K562 (cell line): ENCODE measurements around the gene TDO2. TPM values are rescaled to one million over a fixed set of nuclear protein-coding genes. Genes with fewer than 3 reads are reported as not detected.

Experiments used
- ATAC-seq: fragments of 200-7000 bp; cut with Tn5 transposase; 3 replicates; pipeline ENCODE4 v1.9.1; 2020; ENCODE audit warnings: moderate library complexity
- BruUV-seq: library from RNA; stranded (reverse); fragments of 400-500 nt; replicated peaks from 2 replicates; lab custom pipeline; 2021; lab: Mats Ljungman, UMichigan
- CTCF ChIA-PET: fragments of 300-600 bp; formaldehyde crosslinking; extraction: SDS; loops from one replicate; lab custom pipeline; 2021; ENCODE audit warnings: low intra/inter-chr PET ratio; lab: Yijun Ruan, JAX
- POLR2A ChIA-PET: fragments of 300-600, 350-650 bp; sonication (Branson Sonifier 250); formaldehyde crosslinking; extraction: SDS; loops from one replicate; lab custom pipeline; 2021; ENCODE audit warnings: antibody characterized with exemption, inconsistent platforms; lab: Yijun Ruan, JAX
- DNase-seq, 4 experiments: peaks; one replicate each; pipeline versions ENCODE4 v3.0.0 to v3.0.0-alpha.2; 2011 to 2018; ENCODE audit warnings: low spot score in 3 of 4, mixed read lengths in 3 of 4; ENCODE audit errors: extremely low read depth in 1 of 4
- FAIRE-seq: peaks from 2 replicates; lab custom pipeline; 2011; peaks lifted over from hg19 to GRCh38; lab: Jason Lieb, UNC
- H2AFZ ChIP-seq: 2 replicates; pipeline ENCODE4 v1.6.0; 2011; ENCODE audit warnings: low read depth, low read length, control low read depth, inconsistent platforms
- H3K27ac ChIP-seq: fragments of 200-600 bp; 3 replicates; pipeline ENCODE4 v1.8.0; 2011; ENCODE audit warnings: low read depth, mild to moderate bottlenecking, control low read depth, inconsistent platforms, low read length, moderate library complexity, mixed read lengths; ENCODE audit errors: extremely low read depth
- H3K27me3 ChIP-seq, 2 experiments: fragments of 300-600 bp in 1 of 2; 2 replicates in 1 of 2; 3 replicates in 1 of 2; pipeline versions ENCODE4 v1.6.0 to v1.8.0; 2011; ENCODE audit warnings: inconsistent platforms in 2 of 2, low read length in 2 of 2, mild to moderate bottlenecking in 1 of 2, mixed read lengths in 1 of 2, moderate library complexity in 1 of 2; ENCODE audit not compliant: control insufficient read depth in 2 of 2, insufficient read depth in 2 of 2
- H3K36me3 ChIP-seq: fragments of 300-600 bp; 3 replicates; pipeline ENCODE4 v1.8.0; 2011; ENCODE audit warnings: mild to moderate bottlenecking, low read length, inconsistent platforms; ENCODE audit not compliant: control insufficient read depth, insufficient read depth
- H3K4me1 ChIP-seq, 2 experiments: fragments of 200-600 bp in 1 of 2; replicated peaks in 1 of 2; 2 replicates in 1 of 2; 3 replicates in 1 of 2; pipeline versions ENCODE4 v1.5.1 to v1.8.0; 2011; ENCODE audit warnings: inconsistent platforms in 2 of 2, low read length in 2 of 2, mild to moderate bottlenecking in 1 of 2, mixed read lengths in 1 of 2, moderate library complexity in 1 of 2; ENCODE audit not compliant: control insufficient read depth in 2 of 2, insufficient read depth in 2 of 2
- H3K4me2 ChIP-seq: 2 replicates; pipeline ENCODE4 v1.6.1; 2011; ENCODE audit warnings: low read length, control low read depth, inconsistent platforms, mixed read lengths; ENCODE audit not compliant: insufficient read depth
- H3K4me3 ChIP-seq: fragments of 200-600 bp; sonication (generic), shearing (Covaris generic); 2 replicates; pipeline ENCODE4 v1.5.1; 2016; ENCODE audit warnings: control low read depth, inconsistent platforms
- H3K79me2 ChIP-seq: fragments of 200-600 bp; 3 replicates; pipeline ENCODE4 v1.8.0; 2011; ENCODE audit warnings: low read length, inconsistent platforms; ENCODE audit not compliant: control insufficient read depth, insufficient read depth
- H3K9ac ChIP-seq, 2 experiments: 2 replicates each; pipeline versions ENCODE4 v1.6.0 to v1.6.1; 2011; ENCODE audit warnings: low read depth in 2 of 2, low read length in 2 of 2, control low read depth in 1 of 2, inconsistent platforms in 1 of 2, mild to moderate bottlenecking in 1 of 2, mixed read lengths in 1 of 2; ENCODE audit not compliant: insufficient read depth in 1 of 2
- H3K9me1 ChIP-seq: one replicate; pipeline ENCODE4 v1.6.0; 2011; ENCODE audit warnings: inconsistent platforms, mild to moderate bottlenecking, low read length, moderate library complexity; ENCODE audit not compliant: control insufficient read depth, insufficient read depth
- H3K9me3 ChIP-seq: replicated peaks from 2 replicates; pipeline ENCODE4 v1.5.1; 2011; ENCODE audit warnings: low read depth, low read length, inconsistent platforms; ENCODE audit not compliant: control insufficient read depth, insufficient read depth
- H4K20me1 ChIP-seq: replicated peaks from 2 replicates; pipeline ENCODE4 v1.6.1; 2011; ENCODE audit warnings: low read length, inconsistent platforms, mixed read lengths; ENCODE audit not compliant: control insufficient read depth, insufficient read depth
- ATF3 ChIP-seq, 2 experiments: fragments of 450-650 bp in 1 of 2; sonication (generic) in 1 of 2; formaldehyde crosslinking in 1 of 2; IDR thresholded peaks in 1 of 2; conservative IDR thresholded peaks in 1 of 2; 2 replicates each; pipeline versions ENCODE4 v1.6.1 to v1.8.1; 2016 to 2023; ENCODE audit warnings: mild to moderate bottlenecking in 2 of 2, moderate library complexity in 2 of 2, inconsistent platforms in 1 of 2, missing genetic modification reagents in 1 of 2
- CHCHD3 ChIP-seq: fragments of 250-450 bp; sonication (Bioruptor Pico); IDR thresholded peaks from 2 replicates; pipeline ENCODE4 v2.1.2; 2022; ENCODE audit warnings: mild to moderate bottlenecking
- CTCF ChIP-seq, 3 experiments: IDR thresholded peaks in 2 of 3; conservative IDR thresholded peaks in 1 of 3; 2 replicates each; pipeline ENCODE4 v1.5.1; 2011 to 2012; ENCODE audit warnings: low read length in 3 of 3, mild to moderate bottlenecking in 3 of 3, control low read depth in 2 of 3, improper control_type of control experiment in 1 of 3, inconsistent platforms in 1 of 3, low read depth in 1 of 3, mixed read lengths in 1 of 3, moderate library complexity in 1 of 3; ENCODE audit not compliant: insufficient read depth in 2 of 3
- DNMT1 ChIP-seq: fragments of 450-650 bp; IDR thresholded peaks from 2 replicates; pipeline ENCODE4 v1.6.1; 2016; ENCODE audit warnings: antibody characterized with exemption, mild to moderate bottlenecking
- E2F8 ChIP-seq: fragments of 450-650 bp; IDR thresholded peaks from 2 replicates; pipeline ENCODE4 v1.7.1; 2018; ENCODE audit warnings: mild to moderate bottlenecking, low read depth; ENCODE audit not compliant: partially characterized antibody
- ESRRA ChIP-seq: fragments of 450-650 bp; IDR thresholded peaks from 2 replicates; pipeline ENCODE4 v1.6.1; 2014; ENCODE audit warnings: low read depth, mild to moderate bottlenecking, moderate library complexity, borderline replicate concordance
- FOXM1 ChIP-seq, 2 experiments: fragments of 450-650 bp in 1 of 2; sonication (generic) in 1 of 2; formaldehyde crosslinking in 1 of 2; IDR thresholded peaks; 2 replicates each; pipeline versions ENCODE4 v1.6.1 to v1.9.0; 2017 to 2022; ENCODE audit warnings: low read depth in 2 of 2, mild to moderate bottlenecking in 2 of 2, missing genetic modification reagents in 1 of 2, moderate library complexity in 1 of 2
- HOXB6 ChIP-seq: fragments of 250-450 bp; sonication (Bioruptor Pico); IDR thresholded peaks from 2 replicates; pipeline ENCODE4 v1.5.1; 2022; ENCODE audit warnings: mild to moderate bottlenecking, borderline replicate concordance
- MYNN ChIP-seq, 2 experiments: sonication (generic); formaldehyde crosslinking in 1 of 2; IDR thresholded peaks; 2 replicates each; pipeline versions ENCODE4 v1.5.0 to v1.6.1; 2016 to 2020; ENCODE audit warnings: antibody characterized with exemption in 1 of 2, missing genetic modification reagents in 1 of 2
- PTRF ChIP-seq: fragments of 450-650 bp; IDR thresholded peaks from 2 replicates; pipeline ENCODE4 v1.6.1; 2016; ENCODE audit warnings: mild to moderate bottlenecking, missing genetic modification characterization, missing compliant biosample characterization
- RBFOX2 ChIP-seq: fragments of 200-400 bp; formaldehyde crosslinking; IDR thresholded peaks from 2 replicates; pipeline ENCODE4 v1.6.1; 2017; ENCODE audit warnings: low read depth, mild to moderate bottlenecking, low read length, moderate library complexity
- SMARCE1 ChIP-seq: fragments of 450-650 bp; IDR thresholded peaks from 2 replicates; pipeline ENCODE4 v1.7.1; 2016; ENCODE audit warnings: mild to moderate bottlenecking
- TOE1 ChIP-seq, 2 experiments: fragments of 450-650 bp in 1 of 2; sonication (generic) in 1 of 2; formaldehyde crosslinking in 1 of 2; IDR thresholded peaks; 2 replicates each; pipeline versions ENCODE4 v1.7.1 to v1.8.0; 2016 to 2022; ENCODE audit warnings: borderline replicate concordance in 2 of 2, mild to moderate bottlenecking in 2 of 2, antibody characterized with exemption in 1 of 2, inconsistent platforms in 1 of 2, low read depth in 1 of 2, missing genetic modification reagents in 1 of 2, moderate library complexity in 1 of 2
- ZKSCAN8 ChIP-seq: fragments of 200-800 bp; sonication (Bioruptor generic); IDR thresholded peaks from 2 replicates; pipeline ENCODE4 v1.6.1; 2016; ENCODE audit warnings: missing genetic modification characterization, missing compliant biosample characterization
- ZNF436 ChIP-seq: fragments of 250-450, 450-650 bp; sonication (Bioruptor Pico); formaldehyde crosslinking; IDR thresholded peaks from 2 replicates; pipeline ENCODE4 v1.7.0; 2020; ENCODE audit warnings: mild to moderate bottlenecking
- ZNF79 ChIP-seq: fragments of 250-450 bp; sonication (Bioruptor Pico); IDR thresholded peaks from 2 replicates; pipeline ENCODE4 v1.4.0; 2020; ENCODE audit warnings: low read depth, mild to moderate bottlenecking, moderate library complexity
- WGBS: fragments of 100-300 bp; shearing (Covaris generic); methylation state at CpG from one replicate; pipeline ENCODE4 v1.1.6; 2016; ENCODE audit warnings: low coverage, mixed read lengths; ENCODE audit not compliant: insufficient coverage; ENCODE audit errors: missing lambda C conversion rate; 5-methylcytosine and 5-hydroxymethylcytosine counted together
- in situ Hi-C: fragments of 300-500 bp; cut with MboI; formaldehyde crosslinking; loops from 4 replicates; pipeline ENCODE4 v1.15.0; 2018; ENCODE audit warnings: inconsistent platforms, mixed read lengths
- intact Hi-C: fragments of 100-400 bp; cut with micrococcal nuclease; formaldehyde crosslinking; loops from 2 replicates; pipeline ENCODE4 v1.14.2; 2022
- polyA plus RNA-seq, 8 experiments: library from polyadenylated mRNA; depleted of rRNA in 4 of 8; stranded (reverse) in 5 of 8; unstranded in 3 of 8; fragments of >200 nt; fragmentation: Nextera tagmentation in 2 of 8; fragmentation: Illumina TruSeq in 1 of 8; extraction: Ambion mirVana in 2 of 8; extraction: Trizol in 1 of 8; gene quantifications; 2 replicates each; pipeline versions ENCODE4 v1.2.1 to v1.2.3, GENCODE V29; 2011 to 2014; ENCODE audit warnings: inconsistent platforms in 1 of 8, missing spikeins in 1 of 8
- total RNA-seq, 7 experiments: library from RNA; depleted of rRNA in 6 of 7; stranded (reverse); fragments of >200 nt in 6 of 7; fragmentation: Illumina TruSeq in 2 of 7; extraction: Trizol in 2 of 7; gene quantifications; 2 replicates each; pipeline versions ENCODE4 v1.2.1 to v1.2.3, GENCODE V29; 2011 to 2021; ENCODE audit warnings: low replicate concordance in 1 of 7

Gene TDO2
- total and polyA plus RNA-seq, 9 of the 15 experiments (the other 6 are each of a cell fraction or from before 2014, with no cell fraction given): 0.09 to 0.65 (median 0.22) TPM; not detected in 2

- in situ Hi-C loops (no loop called here), intact Hi-C loops (loop anchor here (5.0 to 10.0 kb wide), 3 partner anchors 508 to 1396 kb away; partner anchors contain the start of gene PLRG1)
- Histone ChIP-seq H3K9me1 (no peaks in the 10 kb centered on the region), H3K4me2 (no peak overlapping the region), H3K9me3 (no peaks in the 10 kb centered on the region), H4K20me1 (no peaks in the 10 kb centered on the region), H3K27me3 (no peaks in the 10 kb centered on the region), H3K4me3 (no peak overlapping the region), H3K27ac (no peak overlapping the region), H3K36me3 (no peaks in the 10 kb centered on the region), H3K9ac (no peak overlapping the region), H3K4me1 (peaks cover 0 to 7% of the 10 kb centered on the region in 2 experiments; a peak in 2 of 5 replicates), H3K79me2 (no peaks in the 10 kb centered on the region), H2AFZ (no peak overlapping the region)
- ATAC-seq: no peak
- no TSS peak for BruUV-seq
- POLR2A ChIA-PET: no interaction called here
- FAIRE-seq: no peak
- CTCF ChIA-PET: no interaction called here
- WGBS: 1% methylated on average over 6 of the region's 6 CpGs
- no peak for DNase-seq
- TF ChIP-seq HOXB6 (CRISPR knock-in tag): no peak
- TF ChIP-seq CTCF (IDR thresholded peaks at IDR 0.05 in 2 of 3, conservative IDR thresholded peaks at IDR 0.05 in 1 of 3; ENCODE audit: insufficient read depth in 2 of 3, low read depth in 1 of 3, low read length in 3 of 3): no peak
- TF ChIP-seq MYNN (IDR thresholded peaks at IDR 0.05): no peak
- no peak for TF ChIP-seq MYNN (CRISPR knock-in tag; IDR thresholded peaks at IDR 0.05)
- TF ChIP-seq SMARCE1: no peak
- TF ChIP-seq DNMT1: no peak
- TF ChIP-seq RBFOX2: no peak
- TF ChIP-seq ATF3 (IDR thresholded peaks at IDR 0.05): no peak
- TF ChIP-seq ATF3 (CRISPR knock-in tag; conservative IDR thresholded peaks at IDR 0.05): no peak
- TF ChIP-seq TOE1 (IDR thresholded peaks at IDR 0.05; ENCODE audit: borderline replicate concordance): no peak
- TF ChIP-seq TOE1 (CRISPR knock-in tag; IDR thresholded peaks at IDR 0.05; ENCODE audit: borderline replicate concordance, low read depth): no peak
- no peak for TF ChIP-seq ESRRA
- no peak for TF ChIP-seq ZKSCAN8 (CRISPR knock-in tag)
- no peak for TF ChIP-seq PTRF (tag)
- TF ChIP-seq ZNF79 (CRISPR knock-in tag): no peak
- no peak for TF ChIP-seq CHCHD3 (CRISPR knock-in tag)
- no peak for TF ChIP-seq ZNF436 (CRISPR knock-in tag)
- no peak for TF ChIP-seq FOXM1 (IDR thresholded peaks at IDR 0.05; ENCODE audit: low read depth)
- TF ChIP-seq FOXM1 (CRISPR knock-in tag; IDR thresholded peaks at IDR 0.05; ENCODE audit: low read depth): no peak
- TF ChIP-seq E2F8: no peak
Measured at GRCh38 chr4:155950461-155950860, 47.0 kb downstream of the TDO2 start.
